Inferior parietal cortex (tissue), 1 donor: ENCODE measurements around the gene CCDC74A.
"Not testable (repeated sequence)": the region's sequence is repeated elsewhere in the genome, so short reads cannot be mapped to it uniquely, and the experiment has no call there.

Source experiments
- DNase-seq: peaks from one replicate; pipeline ENCODE4 v3.0.0-alpha.2; 2016; ENCODE audit errors: extremely low spot score

The CCDC74A gene

GRCh38 chr2:131528981-131529863 lies 1.5 kb downstream of the CCDC74A start:
- DNase-seq = not testable (repeated sequence)

GRCh38 chr2:131529864-131530445 lies 2.3 kb downstream of the CCDC74A start:
- DNase-seq = not testable (repeated sequence)

- DNase-seq = not testable (repeated sequence)
These were observed 3.1 kb downstream of the CCDC74A start for GRCh38 chr2:131530626-131531344.

GRCh38 chr2:131531547-131532185 lies 4.0 kb downstream of the CCDC74A start:
- not testable (repeated sequence) for DNase-seq

GRCh38 chr2:131532723-131533608 lies 5.3 kb downstream of the CCDC74A start:
- not testable (repeated sequence) for DNase-seq

- not testable (repeated sequence) for DNase-seq
These were observed 6.1 kb downstream of the CCDC74A start for GRCh38 chr2:131533609-131534316.

GRCh38 chr2:131534317-131534672 lies 6.6 kb downstream of the CCDC74A start:
- DNase-seq = not testable (repeated sequence)

- not testable (repeated sequence) for DNase-seq
These were observed 7.3 kb downstream of the CCDC74A start for GRCh38 chr2:131534965-131535364.

- DNase-seq = no peak
These were observed 7.8 kb downstream of the CCDC74A start for GRCh38 chr2:131535526-131535925.

- not testable (repeated sequence) for DNase-seq
These were observed 8.5 kb downstream of the CCDC74A start for GRCh38 chr2:131535951-131536826.

GRCh38 chr2:131536841-131537240 lies 9.2 kb downstream of the CCDC74A start:
- not testable (repeated sequence) for DNase-seq

- not testable (repeated sequence) for DNase-seq
These were observed 11.2 kb downstream of the CCDC74A start for GRCh38 chr2:131538856-131539255.

- DNase-seq = no peak
These were observed 15.0 kb downstream of the CCDC74A start for GRCh38 chr2:131542438-131543384.

- no peak for DNase-seq
These were observed 15.8 kb downstream of the CCDC74A start for GRCh38 chr2:131543385-131543891.

- DNase-seq = not testable (repeated sequence)
These were observed 16.5 kb downstream of the CCDC74A start for GRCh38 chr2:131544006-131544812.

- not testable (repeated sequence) for DNase-seq
These were observed 17.1 kb downstream of the CCDC74A start for GRCh38 chr2:131544813-131545165.

- DNase-seq = no peak
These were observed 25.2 kb downstream of the CCDC74A start for GRCh38 chr2:131552871-131553270.
